Motor neuron (in vitro differentiated cells): ENCODE data around the gene SLC7A1. TPM values are rescaled to one million over a fixed set of nuclear protein-coding genes. Genes with fewer than 3 reads are reported as not detected.

ENCODE experiments used
- ATAC-seq, 8 experiments: fragments of 200-7000 bp; cut with Tn5 transposase; replicated peaks in 6 of 8; 2 replicates each; pipeline ENCODE4 v1.8.0; 2021; ENCODE audit warnings: mild to moderate bottlenecking in 8 of 8, moderate library complexity in 8 of 8
- H3K27ac ChIP-seq, 2 donors: fragments of 250-450 bp; sonication (Bioruptor Pico); 2 replicates each; pipeline ENCODE4 v1.9.0; 2021; ENCODE audit warnings: antibody characterized with exemption in 2 of 2, mild to moderate bottlenecking in 2 of 2, moderate library complexity in 1 of 2
- H3K4me1 ChIP-seq, 2 donors: fragments of 250-450 bp; sonication (Bioruptor Pico); replicated peaks in 1 of 2; 2 replicates each; pipeline ENCODE4 v1.6.1; 2021; ENCODE audit warnings: antibody characterized with exemption in 2 of 2, mild to moderate bottlenecking in 2 of 2, moderate library complexity in 1 of 2
- H3K4me3 ChIP-seq, 5 donors: fragments of 250-450 bp; sonication (Bioruptor Pico); 2 replicates each; pipeline ENCODE4 v1.9.0; 2021; ENCODE audit warnings: antibody characterized with exemption in 5 of 5, mild to moderate bottlenecking in 5 of 5, moderate library complexity in 4 of 5
- WGBS, 10 experiments: fragments of 450-650 bp; shearing (Covaris generic); methylation state at CpG; one replicate each; pipeline ENCODE4 v1.0.0; 2022; 5-methylcytosine and 5-hydroxymethylcytosine counted together
- in situ Hi-C, 9 experiments: fragments of 400-800 bp; cut with MboI; loops; one replicate each; pipeline ENCODE4 v1.15.0; 2021; ENCODE audit warnings: low sequenced_read_pairs in 9 of 9, low pct_unique_long_range_greater_than_20kb in 2 of 9; ENCODE audit not compliant: unreplicated experiment in 9 of 9
- total RNA-seq, 8 experiments: library from RNA; unstranded; fragments of 300-600 nt; gene quantifications; 2 replicates each; pipeline versions ENCODE4 v1.2.3 to v1.2.4, GENCODE V29; 2022

The SLC7A1 gene
- total RNA-seq, 8 experiments from 2014 or later: 9.6 to 40.5 (median 23.5) TPM

GRCh38 chr13:29464105-29464679, 131.3 kb downstream of the SLC7A1 start:
- in situ Hi-C loops: loop anchor here in 1 of 9 experiments (25.0 kb wide), 1 partner anchor 102 kb away; no protein-coding TSS in a partner anchor
- no peak for ATAC-seq
- H3K4me3 ChIP-seq: no peak overlapping the region
- H3K27ac ChIP-seq: no peak overlapping the region
- H3K4me1 ChIP-seq: peaks cover 0 to 5% of the 10 kb centered on the region in 2 donors
- 17 to 95% (median 81%) methylated on average over 1 to 4 of the region's 4 CpGs; no CpG with 5 or more reads in 3 of the 10 experiments for WGBS, 10 experiments

GRCh38 chr13:29459813-29460355, 135.6 kb downstream of the SLC7A1 start:
- WGBS, 10 experiments: 50 to 100% (median 100%) methylated on average over 1 to 2 of the region's 2 CpGs; no CpG with 5 or more reads in 4 of the 10 experiments
- H3K4me3 ChIP-seq: no peak overlapping the region
- no peak for ATAC-seq
- in situ Hi-C loops: loop anchor here in 1 of 9 experiments (25.0 kb wide), 1 partner anchor 98 kb away; no protein-coding TSS in a partner anchor
- H3K4me1 ChIP-seq: no peaks in the 10 kb centered on the region
- no peak overlapping the region for H3K27ac ChIP-seq
